ENCODE measurements around the gene GTF2A2.

Gene GTF2A2

DNA sequence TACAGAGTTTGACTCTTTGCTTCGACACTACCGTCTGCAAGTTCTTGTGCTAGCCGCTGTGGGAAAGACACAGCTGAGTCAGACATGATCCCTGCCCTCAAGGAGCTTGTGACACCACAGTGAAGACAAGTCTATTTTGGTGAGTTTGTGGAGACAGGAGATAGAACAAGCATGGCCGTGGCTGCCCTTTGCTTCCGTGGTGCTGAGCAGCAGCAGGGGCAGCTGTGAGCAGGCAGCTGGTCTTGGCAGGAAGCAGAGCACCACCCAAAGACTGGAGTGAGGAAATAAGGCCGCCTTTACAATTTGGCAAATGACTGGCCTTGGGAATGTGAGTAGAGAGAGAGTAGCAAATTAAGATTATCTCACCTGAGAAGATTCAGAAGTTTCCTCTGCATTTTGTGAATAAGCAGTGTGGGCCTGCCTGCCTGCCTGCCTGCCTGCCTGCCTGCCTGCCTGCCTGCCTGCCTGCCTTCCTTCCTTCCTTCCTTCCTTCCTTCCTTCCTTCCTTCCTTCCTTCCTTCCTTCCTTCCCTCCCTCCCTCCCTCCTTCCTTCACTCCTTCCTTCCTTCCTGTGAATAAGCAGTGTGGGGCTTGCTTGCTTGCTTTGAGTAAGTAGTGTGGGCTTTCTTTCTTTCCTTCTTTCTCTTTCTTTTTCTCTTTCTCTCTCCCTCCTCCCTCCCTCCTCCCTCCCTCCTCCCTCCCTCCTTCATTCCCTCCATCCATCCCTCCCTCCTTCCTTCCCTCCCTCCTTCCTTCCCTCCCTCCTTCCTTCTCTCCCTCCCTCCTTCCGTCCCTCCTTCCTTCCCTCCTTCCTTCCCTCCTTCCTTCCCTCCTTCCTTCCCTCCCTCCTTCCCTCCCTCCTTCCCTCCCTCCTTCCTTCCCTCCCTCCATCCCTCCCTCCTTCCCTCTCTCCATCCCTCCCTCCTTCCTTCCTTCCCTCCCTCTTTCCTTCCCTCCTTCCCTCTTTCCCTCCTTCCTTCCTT is 47.3 kb downstream of the GTF2A2 start:
- Histone ChIP-seq H3K27me3 (replicated peaks; ENCODE audit: control insufficient read depth, insufficient read depth, low read length) (no peaks in the 10 kb centered on the region), H3K4me3 (replicated peaks; ENCODE audit: low read depth, low read length) (no peak overlapping the region), H3K36me3 (ENCODE audit: control insufficient read depth, insufficient read depth, low read length) (no peaks in the 10 kb centered on the region)
- TF ChIP-seq, protein P1, sequence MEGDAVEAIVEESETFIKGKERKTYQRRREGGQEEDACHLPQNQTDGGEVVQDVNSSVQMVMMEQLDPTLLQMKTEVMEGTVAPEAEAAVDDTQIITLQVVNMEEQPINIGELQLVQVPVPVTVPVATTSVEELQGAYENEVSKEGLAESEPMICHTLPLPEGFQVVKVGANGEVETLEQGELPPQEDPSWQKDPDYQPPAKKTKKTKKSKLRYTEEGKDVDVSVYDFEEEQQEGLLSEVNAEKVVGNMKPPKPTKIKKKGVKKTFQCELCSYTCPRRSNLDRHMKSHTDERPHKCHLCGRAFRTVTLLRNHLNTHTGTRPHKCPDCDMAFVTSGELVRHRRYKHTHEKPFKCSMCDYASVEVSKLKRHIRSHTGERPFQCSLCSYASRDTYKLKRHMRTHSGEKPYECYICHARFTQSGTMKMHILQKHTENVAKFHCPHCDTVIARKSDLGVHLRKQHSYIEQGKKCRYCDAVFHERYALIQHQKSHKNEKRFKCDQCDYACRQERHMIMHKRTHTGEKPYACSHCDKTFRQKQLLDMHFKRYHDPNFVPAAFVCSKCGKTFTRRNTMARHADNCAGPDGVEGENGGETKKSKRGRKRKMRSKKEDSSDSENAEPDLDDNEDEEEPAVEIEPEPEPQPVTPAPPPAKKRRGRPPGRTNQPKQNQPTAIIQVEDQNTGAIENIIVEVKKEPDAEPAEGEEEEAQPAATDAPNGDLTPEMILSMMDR (IDR thresholded peaks at IDR 0.05; ENCODE audit: insufficient read depth, low read length, poor library complexity, severe bottlenecking), result no peak
- no peak for DNase-seq (ENCODE audit: extremely low read depth, insufficient read length)

DNA sequence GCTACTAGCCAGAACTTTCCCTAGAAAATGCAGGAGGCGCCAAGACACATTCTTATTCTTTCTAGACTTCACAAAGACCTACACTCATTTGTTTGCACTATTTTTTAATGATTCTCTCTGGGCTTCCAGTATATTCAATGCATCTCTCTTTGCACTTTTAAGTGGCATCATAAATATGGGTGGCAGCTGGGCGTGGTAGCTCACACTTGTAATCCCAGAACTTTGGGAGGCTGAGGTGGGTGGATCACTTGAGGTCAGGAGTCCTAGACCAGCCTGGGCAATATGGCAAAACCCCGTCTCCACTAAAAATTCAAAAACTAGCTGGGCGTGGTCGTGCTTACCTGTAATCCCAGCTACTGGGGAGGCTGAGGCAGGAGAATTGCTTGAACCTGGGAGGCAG is 51.3 kb downstream of the GTF2A2 start:
- H3K36me3 ChIP-seq (ENCODE audit: control insufficient read depth, insufficient read depth, low read length), result no peaks in the 10 kb centered on the region
- no peaks in the 10 kb centered on the region for H3K27me3 ChIP-seq (replicated peaks; ENCODE audit: control insufficient read depth, insufficient read depth, low read length)
- no peak for DNase-seq (ENCODE audit: extremely low read depth, insufficient read length)
- TF ChIP-seq, protein P1 (IDR thresholded peaks at IDR 0.05; ENCODE audit: insufficient read depth, low read length, poor library complexity, severe bottlenecking), result no peak
- H3K4me3 ChIP-seq (replicated peaks; ENCODE audit: low read depth, low read length), result no peak overlapping the region

DNA sequence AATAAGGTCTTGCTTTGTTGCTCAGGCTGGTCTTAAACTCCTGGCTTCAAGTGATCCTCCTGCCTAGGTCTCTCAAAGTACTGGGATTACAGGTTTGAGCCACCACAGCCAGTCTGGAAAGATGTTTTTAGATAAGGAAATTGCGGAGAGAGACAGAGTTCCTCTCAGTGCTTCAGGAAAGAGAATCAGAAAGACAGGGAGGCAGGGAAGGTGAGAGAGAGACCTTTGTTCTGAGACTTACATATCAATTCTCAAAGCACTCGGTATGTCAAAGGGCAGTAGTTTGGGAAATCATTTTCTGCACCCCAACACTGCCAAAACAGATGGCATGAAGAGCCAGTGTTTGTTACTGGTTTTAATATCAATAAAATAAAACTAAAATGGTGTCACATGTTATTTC is 58.9 kb downstream of the GTF2A2 start:
- TF ChIP-seq, protein P1 (IDR thresholded peaks at IDR 0.05; ENCODE audit: insufficient read depth, low read length, poor library complexity, severe bottlenecking), result no peak
- no peak overlapping the region for H3K4me3 ChIP-seq (replicated peaks; ENCODE audit: low read depth, low read length)
- no peaks in the 10 kb centered on the region for H3K36me3 ChIP-seq (ENCODE audit: control insufficient read depth, insufficient read depth, low read length)
- no peaks in the 10 kb centered on the region for H3K27me3 ChIP-seq (replicated peaks; ENCODE audit: control insufficient read depth, insufficient read depth, low read length)
- DNase-seq (ENCODE audit: extremely low read depth, insufficient read length), result no peak

DNA sequence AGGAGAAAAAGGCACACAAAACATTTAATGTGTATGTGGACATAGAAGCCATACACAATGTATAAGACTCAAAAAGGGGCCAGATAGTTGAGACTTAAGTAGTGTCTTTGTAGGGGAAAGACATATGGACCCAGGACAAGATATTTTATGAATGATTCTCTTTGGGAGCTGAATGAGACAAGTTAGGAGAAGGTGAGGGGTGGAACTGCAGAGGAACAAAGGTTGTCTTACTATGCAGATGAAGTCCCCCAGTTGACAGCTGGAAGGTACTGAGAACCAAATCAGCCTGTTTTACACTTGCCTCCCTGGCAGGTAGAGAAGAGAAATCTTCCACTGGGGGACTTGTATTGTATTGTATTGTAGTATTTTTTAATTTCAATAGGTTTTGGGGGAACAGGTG is 60.7 kb downstream of the GTF2A2 start:
- Histone ChIP-seq H3K27me3 (replicated peaks; ENCODE audit: control insufficient read depth, insufficient read depth, low read length) (no peaks in the 10 kb centered on the region), H3K4me3 (replicated peaks; ENCODE audit: low read depth, low read length) (no peak overlapping the region), H3K36me3 (ENCODE audit: control insufficient read depth, insufficient read depth, low read length) (no peaks in the 10 kb centered on the region)
- TF ChIP-seq, protein P1 (IDR thresholded peaks at IDR 0.05; ENCODE audit: insufficient read depth, low read length, poor library complexity, severe bottlenecking), result no peak
- DNase-seq (ENCODE audit: extremely low read depth, insufficient read length), result no peak

DNA sequence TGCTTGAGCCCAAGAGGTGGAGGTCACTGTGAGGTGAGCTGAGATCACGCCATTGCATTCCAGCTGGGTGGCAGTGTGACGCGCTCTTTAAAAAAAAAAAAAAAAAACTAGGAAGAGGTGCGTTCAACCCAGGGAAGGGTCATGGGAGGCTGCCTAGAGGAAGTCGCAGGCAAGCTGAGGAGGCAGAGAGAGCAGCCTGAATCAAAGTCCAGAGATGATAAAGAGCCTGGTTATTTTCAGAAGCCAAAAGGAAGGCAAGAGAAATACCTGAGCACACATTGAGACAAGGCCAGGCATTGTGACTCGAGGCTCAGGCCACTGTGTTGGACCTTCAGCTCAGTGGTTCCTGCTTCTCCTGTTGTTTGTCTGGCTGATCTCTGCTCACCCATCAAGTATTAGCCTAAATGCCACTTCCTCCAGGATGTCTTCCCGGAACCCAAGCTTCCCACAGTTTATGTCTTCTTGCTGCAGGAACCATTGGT is 61.8 kb downstream of the GTF2A2 start:
- no peaks in the 10 kb centered on the region for H3K27me3 ChIP-seq (replicated peaks; ENCODE audit: control insufficient read depth, insufficient read depth, low read length)
- no peak overlapping the region for H3K4me3 ChIP-seq (replicated peaks; ENCODE audit: low read depth, low read length)
- TF ChIP-seq, protein P1 (IDR thresholded peaks at IDR 0.05; ENCODE audit: insufficient read depth, low read length, poor library complexity, severe bottlenecking), result no peak
- no peak for DNase-seq (ENCODE audit: extremely low read depth, insufficient read length)
- H3K36me3 ChIP-seq (ENCODE audit: control insufficient read depth, insufficient read depth, low read length), result no peaks in the 10 kb centered on the region

Measured in GM06990 (cell line).